Upper lobe of right lung (tissue), 1 donor: ENCODE results near the gene CMC1. TPM values are rescaled to one million over a fixed set of nuclear protein-coding genes. Genes with fewer than 3 reads are reported as not detected.

Experiments
- ATAC-seq: fragments of 200-7000 bp; cut with Tn5 transposase; one replicate; pipeline ENCODE4 v1.9.1; 2020; ENCODE audit warnings: mild to moderate bottlenecking, moderate library complexity
- DNase-seq: peaks from one replicate; pipeline ENCODE4 v3.0.0-alpha.2; 2020
- H3K27ac ChIP-seq: fragments of 200-600 bp; one replicate; pipeline ENCODE4 v1.8.0; 2022
- H3K27me3 ChIP-seq: fragments of 200-600 bp; one replicate; pipeline ENCODE4 v1.8.0; 2022; ENCODE audit warnings: mild to moderate bottlenecking
- H3K36me3 ChIP-seq: fragments of 200-600 bp; one replicate; pipeline ENCODE4 v1.8.0; 2022
- H3K4me1 ChIP-seq: fragments of 200-600 bp; one replicate; pipeline ENCODE4 v1.8.0; 2022
- H3K4me3 ChIP-seq: fragments of 200-600 bp; one replicate; pipeline ENCODE4 v1.8.0; 2022; ENCODE audit warnings: mild to moderate bottlenecking
- H3K9me3 ChIP-seq: fragments of 200-600 bp; one replicate; pipeline ENCODE4 v1.8.0; 2022
- intact Hi-C: fragments of 100-400 bp; cut with DNase I; formaldehyde crosslinking; loops from one replicate; pipeline ENCODE4 v1.11.0; 2022
- total RNA-seq: library from RNA; stranded (reverse); fragmentation: NEBNext Ultra II Directional; extraction: Animal tissue kit (Norgen Biotek cat#: 25700); gene quantifications from one replicate; pipeline ENCODE4 v1.2.1, GENCODE V29; 2021
- TF ChIP-seq, protein P1 (sequence below): fragments of 200-600 bp; IDR thresholded peaks from one replicate; pipeline ENCODE4 v1.8.0; 2022; ENCODE audit warnings: antibody characterized with exemption
- donor health status: DM: no; HTN: yes; CAD: no; lungs with severe emphysema.

CMC1 gene
- total RNA-seq, 1 donor from 2014 or later, result 17.8 TPM

DNA sequence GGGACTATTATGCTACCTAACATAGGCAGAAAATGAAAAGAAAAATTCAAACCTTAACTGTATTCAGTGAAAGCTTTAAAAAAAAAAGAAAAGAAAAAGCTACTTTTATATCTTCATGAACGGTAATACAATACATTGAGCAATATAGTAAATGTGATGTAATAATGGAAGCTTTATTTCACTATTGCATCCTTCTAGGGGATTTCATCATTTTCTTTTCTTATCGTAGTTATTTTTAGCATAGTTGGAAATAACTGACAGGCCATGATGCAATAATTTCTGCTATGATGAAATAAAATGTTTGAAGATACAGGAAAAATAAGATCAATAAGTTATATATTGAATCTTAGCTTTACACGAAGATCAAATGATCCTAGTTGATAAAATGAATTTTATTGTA is 66.8 kb downstream of the CMC1 start:
- DNase-seq, result no peak
- no peak for ATAC-seq
- intact Hi-C loops, result no loop called here

DNA sequence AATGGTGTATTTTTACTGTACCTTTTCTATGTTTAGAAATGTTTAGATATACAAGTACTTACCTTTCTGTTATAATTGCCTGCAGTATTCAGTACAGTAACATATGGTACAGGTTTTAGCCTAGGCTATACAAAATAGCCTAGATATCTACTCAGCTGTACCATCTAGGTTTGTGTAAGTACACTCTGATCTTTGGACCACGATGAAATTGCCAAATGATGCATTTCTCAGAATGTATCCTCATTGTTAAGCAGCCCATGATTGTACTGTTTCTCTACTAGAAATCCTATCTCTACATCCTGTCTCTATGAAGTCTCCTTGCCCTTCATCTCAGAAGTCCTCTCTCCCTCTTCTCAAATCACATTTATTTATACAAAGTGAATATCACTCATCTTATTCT is 74.3 kb downstream of the CMC1 start:
- no peak overlapping the region for H3K27ac ChIP-seq
- no peaks in the 10 kb centered on the region for H3K9me3 ChIP-seq
- no peak overlapping the region for H3K4me3 ChIP-seq
- DNase-seq (no peak), ATAC-seq (no peak)
- H3K27me3 ChIP-seq, result no peaks in the 10 kb centered on the region
- H3K4me1 ChIP-seq, result no peaks in the 10 kb centered on the region
- intact Hi-C loops, result no loop called here
- TF ChIP-seq, protein P1, sequence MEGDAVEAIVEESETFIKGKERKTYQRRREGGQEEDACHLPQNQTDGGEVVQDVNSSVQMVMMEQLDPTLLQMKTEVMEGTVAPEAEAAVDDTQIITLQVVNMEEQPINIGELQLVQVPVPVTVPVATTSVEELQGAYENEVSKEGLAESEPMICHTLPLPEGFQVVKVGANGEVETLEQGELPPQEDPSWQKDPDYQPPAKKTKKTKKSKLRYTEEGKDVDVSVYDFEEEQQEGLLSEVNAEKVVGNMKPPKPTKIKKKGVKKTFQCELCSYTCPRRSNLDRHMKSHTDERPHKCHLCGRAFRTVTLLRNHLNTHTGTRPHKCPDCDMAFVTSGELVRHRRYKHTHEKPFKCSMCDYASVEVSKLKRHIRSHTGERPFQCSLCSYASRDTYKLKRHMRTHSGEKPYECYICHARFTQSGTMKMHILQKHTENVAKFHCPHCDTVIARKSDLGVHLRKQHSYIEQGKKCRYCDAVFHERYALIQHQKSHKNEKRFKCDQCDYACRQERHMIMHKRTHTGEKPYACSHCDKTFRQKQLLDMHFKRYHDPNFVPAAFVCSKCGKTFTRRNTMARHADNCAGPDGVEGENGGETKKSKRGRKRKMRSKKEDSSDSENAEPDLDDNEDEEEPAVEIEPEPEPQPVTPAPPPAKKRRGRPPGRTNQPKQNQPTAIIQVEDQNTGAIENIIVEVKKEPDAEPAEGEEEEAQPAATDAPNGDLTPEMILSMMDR, result no peak
- H3K36me3 ChIP-seq, result peaks cover 12% of the 10 kb centered on the region

More for the DNA sequence above, 66.8 kb downstream of the CMC1 start:
- Histone ChIP-seq H3K36me3 (no peaks in the 10 kb centered on the region), H3K4me1 (no peaks in the 10 kb centered on the region), H3K9me3 (no peaks in the 10 kb centered on the region), H3K4me3 (no peak overlapping the region), H3K27me3 (no peaks in the 10 kb centered on the region), H3K27ac (no peak overlapping the region)
- TF ChIP-seq, protein P1, result no peak

DNA sequence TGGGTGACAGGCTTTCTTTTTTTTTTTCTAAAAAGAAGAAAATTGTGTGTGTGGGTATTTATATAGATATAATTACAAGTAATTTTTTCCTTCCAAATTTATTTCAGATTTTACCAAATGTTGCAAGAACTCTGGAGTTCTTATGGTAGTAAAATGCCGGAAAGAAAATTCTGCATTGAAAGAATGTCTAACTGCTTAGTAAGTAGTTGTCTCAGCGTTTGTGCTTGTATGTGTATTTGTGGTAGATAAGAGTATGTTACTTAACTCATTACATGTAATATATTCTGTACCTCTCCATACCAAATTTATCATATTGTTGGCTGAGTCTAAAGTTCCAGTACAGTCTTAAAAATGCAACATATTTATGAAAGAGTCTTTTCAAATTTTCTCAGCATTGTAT is 74.8 kb downstream of the CMC1 start:
- TF ChIP-seq, protein P1, result no peak
- H3K27ac ChIP-seq, result no peak overlapping the region
- intact Hi-C loops, result no loop called here

DNA sequence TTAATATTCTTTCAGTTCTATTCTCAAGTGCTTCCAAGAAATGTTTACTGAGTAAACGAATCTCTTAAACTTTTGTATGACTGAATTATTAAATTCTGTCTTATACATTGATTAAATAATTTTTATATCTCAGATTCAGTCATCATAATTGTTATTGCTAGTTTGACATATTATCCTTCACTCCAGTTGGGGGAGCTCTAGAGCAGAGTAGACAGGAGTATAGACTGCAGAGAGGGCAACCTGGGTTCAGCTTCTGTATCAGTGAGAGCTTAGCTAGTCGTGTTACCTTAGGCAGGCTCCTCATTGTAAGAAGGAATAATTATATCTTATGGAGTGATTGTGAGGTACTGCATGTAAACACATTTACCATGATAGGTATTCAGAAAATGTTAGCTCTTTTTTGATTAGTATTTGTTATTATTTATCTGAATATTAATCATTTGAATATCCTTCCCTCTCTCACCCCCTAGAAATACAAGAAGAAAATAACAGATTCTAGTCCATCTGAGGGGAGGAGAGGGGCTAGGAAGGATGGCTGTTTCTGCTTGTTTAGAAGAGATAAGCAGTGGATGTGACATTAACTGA is 76.1 kb downstream of the CMC1 start:
- no peak for DNase-seq

More for the DNA sequence above, 74.8 kb downstream of the CMC1 start:
- H3K4me1 ChIP-seq, result no peaks in the 10 kb centered on the region
- no peaks in the 10 kb centered on the region for H3K27me3 ChIP-seq
- H3K4me3 ChIP-seq, result no peak overlapping the region
- ATAC-seq, result no peak
- peaks cover 12% of the 10 kb centered on the region for H3K36me3 ChIP-seq
- no peaks in the 10 kb centered on the region for H3K9me3 ChIP-seq
- DNase-seq, result no peak

DNA sequence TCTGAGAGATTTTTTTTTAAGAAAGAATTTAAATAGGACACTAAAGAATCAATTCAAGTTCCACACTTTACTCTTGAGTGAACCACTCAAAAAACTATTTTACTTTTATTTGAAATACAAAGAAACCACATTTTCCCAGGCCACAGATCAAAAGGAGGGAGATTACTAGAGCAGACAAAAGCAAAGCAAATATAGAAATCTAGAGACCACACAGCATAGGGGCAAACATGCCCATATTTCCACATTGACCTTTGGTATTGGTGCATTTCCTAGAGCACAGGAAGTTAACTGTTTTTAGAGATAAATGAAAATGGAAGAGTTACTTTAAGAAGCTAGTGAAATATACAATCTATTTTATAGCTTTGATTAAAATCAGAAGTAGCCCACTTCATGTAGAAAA is 79.6 kb downstream of the CMC1 start:
- Histone ChIP-seq H3K27me3 (no peaks in the 10 kb centered on the region), H3K4me1 (no peaks in the 10 kb centered on the region), H3K9me3 (no peaks in the 10 kb centered on the region), H3K36me3 (peaks cover 47% of the 10 kb centered on the region), H3K27ac (no peak overlapping the region), H3K4me3 (no peak overlapping the region)
- DNase-seq (no peak), ATAC-seq (no peak)
- intact Hi-C loops, result no loop called here
- TF ChIP-seq, protein P1, result no peak

More for the DNA sequence above, 76.1 kb downstream of the CMC1 start:
- H3K27me3 ChIP-seq, result no peaks in the 10 kb centered on the region
- no peak overlapping the region for H3K27ac ChIP-seq
- peak; percentile 89 for ATAC-seq
- no peak overlapping the region for H3K4me3 ChIP-seq
- intact Hi-C loops, result no loop called here
- TF ChIP-seq, protein P1, result peak; percentile 70
- peaks cover 13% of the 10 kb centered on the region for H3K36me3 ChIP-seq
- no peaks in the 10 kb centered on the region for H3K4me1 ChIP-seq
- no peaks in the 10 kb centered on the region for H3K9me3 ChIP-seq

DNA sequence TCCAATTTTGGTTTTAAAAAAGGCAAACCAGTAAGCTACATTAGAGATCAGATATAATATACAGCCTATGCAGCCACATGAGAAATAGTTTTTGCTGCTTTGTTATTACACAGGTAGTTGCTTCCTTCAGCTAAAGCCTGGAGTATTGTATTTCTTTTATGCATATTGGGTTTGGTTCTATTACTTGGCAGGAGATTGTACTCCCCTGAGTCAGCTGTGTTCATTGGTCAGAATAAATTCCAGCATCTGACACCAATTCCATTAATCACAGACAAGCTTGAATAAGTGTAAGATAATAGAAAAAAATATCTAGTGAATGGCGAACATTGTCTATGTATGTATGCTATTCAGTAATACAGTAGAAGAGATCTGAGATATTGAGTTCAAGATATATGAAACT is 81.0 kb downstream of the CMC1 start:
- Histone ChIP-seq H3K36me3 (peaks cover 59% of the 10 kb centered on the region), H3K9me3 (no peaks in the 10 kb centered on the region)
- intact Hi-C loops, result no loop called here

More for the DNA sequence above, 81.0 kb downstream of the CMC1 start:
- DNase-seq (no peak), ATAC-seq (no peak)
- H3K27me3 ChIP-seq, result no peaks in the 10 kb centered on the region
- no peak overlapping the region for H3K27ac ChIP-seq
- H3K4me3 ChIP-seq, result no peak overlapping the region
- TF ChIP-seq, protein P1, result no peak
- no peaks in the 10 kb centered on the region for H3K4me1 ChIP-seq
